ENCODE results near the gene RPS2. TPM values are rescaled to one million over a fixed set of nuclear protein-coding genes. Genes with fewer than 3 reads are reported as not detected.
"Not testable (repeated sequence)": the region's sequence is repeated elsewhere in the genome, so short reads cannot be mapped to it uniquely, and the experiment has no call there.

The RPS2 gene
- total and polyA plus RNA-seq, 2 donors = 888 to 3,347 TPM

DNA sequence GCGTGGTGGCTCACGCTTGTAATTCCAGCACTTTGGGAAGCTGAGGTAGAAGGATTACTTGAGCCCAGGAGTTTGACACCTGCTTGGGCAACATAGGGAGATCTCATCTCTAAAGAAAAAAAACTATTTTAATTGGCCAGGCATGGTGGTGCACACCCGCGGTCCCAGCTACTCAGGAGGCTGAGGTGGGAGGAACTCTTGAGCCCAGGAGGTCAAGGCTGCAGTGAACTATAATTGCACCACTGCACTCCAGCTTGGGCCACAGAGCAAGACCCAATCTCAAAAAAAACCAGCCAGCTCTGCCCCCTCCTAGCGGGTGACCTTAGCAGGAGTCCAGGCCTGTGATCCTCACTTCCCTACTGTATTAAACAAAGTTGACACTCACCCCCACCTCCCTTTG is 40.5 kb downstream of the RPS2 start:
- Histone ChIP-seq H3K4me3 (ENCODE audit: low read depth, low read length) (no peak overlapping the region), H3K27ac (ENCODE audit: low read depth) (no peak overlapping the region), H3K4me1 (ENCODE audit: insufficient read depth) (no peaks in the 10 kb centered on the region), H3K36me3 (ENCODE audit: insufficient read depth) (no peaks in the 10 kb centered on the region)
- DNase-seq (ENCODE audit: extremely low spot score) = no peak
- 78% methylated on average over 5 of the region's 5 CpGs for WGBS

DNA sequence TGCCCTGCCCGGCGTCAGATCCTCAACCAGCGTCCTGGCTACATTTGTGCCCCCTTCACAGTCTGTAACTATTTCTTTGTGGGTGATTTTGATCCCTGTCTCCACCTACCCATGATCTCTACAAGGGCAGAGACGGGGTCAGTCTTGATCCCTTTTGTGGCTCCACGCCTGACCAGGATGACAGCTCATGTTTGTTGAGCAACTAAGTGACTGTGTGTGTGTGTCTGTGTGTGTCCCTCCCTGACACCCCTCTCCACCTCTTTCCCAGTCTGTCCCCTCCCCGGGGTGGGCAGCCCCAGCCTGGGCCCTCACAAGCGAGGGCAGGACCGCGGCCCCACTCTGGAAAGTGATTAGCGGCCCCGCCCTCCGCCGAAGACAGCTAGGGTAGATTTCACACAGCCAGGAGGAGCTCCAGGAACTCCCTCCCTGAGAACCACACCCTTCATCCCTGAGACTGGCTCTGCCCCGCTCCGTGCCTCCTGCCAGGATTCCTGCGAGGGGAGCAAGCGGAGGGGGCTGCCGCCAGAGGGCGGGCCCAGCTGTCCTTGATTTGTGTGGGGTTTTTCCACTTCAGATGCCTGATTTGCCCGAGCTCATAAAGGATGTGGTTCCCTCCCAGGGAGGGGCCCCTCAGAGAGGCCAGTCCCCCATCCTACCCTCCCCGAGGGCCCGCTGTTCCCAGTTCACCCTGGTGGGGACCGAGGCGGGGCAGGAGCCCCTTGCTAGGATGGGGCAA is 41.2 kb downstream of the RPS2 start:
- H3K4me3 ChIP-seq (ENCODE audit: low read depth, low read length) = no peak overlapping the region
- WGBS = 13% methylated on average over 24 of the region's 24 CpGs
- H3K27ac ChIP-seq (ENCODE audit: low read depth) = no peak overlapping the region
- H3K36me3 ChIP-seq (ENCODE audit: insufficient read depth) = no peaks in the 10 kb centered on the region
- DNase-seq (ENCODE audit: extremely low spot score) = no peak
- H3K4me1 ChIP-seq (ENCODE audit: insufficient read depth) = no peaks in the 10 kb centered on the region

DNA sequence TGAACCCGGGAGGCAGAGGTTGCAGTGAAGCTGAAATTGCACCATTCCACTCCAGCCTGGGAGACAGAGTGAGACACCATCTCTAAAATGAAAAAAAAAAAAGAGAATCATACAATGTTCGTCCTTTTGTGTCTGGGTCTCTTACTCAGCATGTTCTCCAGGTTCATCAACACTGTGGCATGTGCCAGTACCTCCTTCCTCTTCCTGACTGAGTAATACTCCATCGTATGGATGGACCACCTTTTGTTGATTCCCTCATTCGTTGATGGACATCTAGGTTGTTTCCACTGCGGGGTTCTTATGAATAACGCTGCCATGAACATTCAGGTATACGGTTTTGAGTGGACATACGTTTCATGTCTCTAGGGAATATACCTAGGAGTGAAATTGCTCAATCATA is 42.3 kb downstream of the RPS2 start:
- no peak for DNase-seq (ENCODE audit: extremely low spot score)
- H3K27ac ChIP-seq (ENCODE audit: low read depth) = no peak overlapping the region
- 84% methylated on average over 8 of the region's 8 CpGs for WGBS
- H3K4me1 ChIP-seq (ENCODE audit: insufficient read depth) = no peaks in the 10 kb centered on the region
- H3K36me3 ChIP-seq (ENCODE audit: insufficient read depth) = no peaks in the 10 kb centered on the region
- no peak overlapping the region for H3K4me3 ChIP-seq (ENCODE audit: low read depth, low read length)

DNA sequence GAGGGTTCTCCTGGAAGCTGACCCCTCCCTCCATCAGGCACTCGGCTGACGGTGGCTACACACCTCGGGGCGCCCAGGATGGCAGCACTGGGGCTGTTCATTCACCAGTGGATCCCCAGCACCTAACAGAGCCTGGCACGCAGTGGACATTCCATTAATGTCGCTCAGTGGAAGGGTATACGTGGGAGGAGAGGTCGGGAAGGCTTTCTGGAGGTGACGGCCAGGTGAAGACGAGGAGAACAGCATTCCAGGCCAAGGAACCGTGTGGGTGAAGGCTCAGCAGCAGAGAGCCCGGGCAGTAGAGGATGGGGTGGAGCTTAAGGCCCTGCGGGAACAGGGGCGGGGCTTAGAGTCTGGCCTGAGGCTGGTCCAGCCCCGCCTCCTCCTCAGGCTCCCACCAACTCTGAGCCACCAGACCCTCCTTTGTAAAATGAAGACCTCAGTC is 43.9 kb downstream of the RPS2 start:
- no peak for DNase-seq (ENCODE audit: extremely low spot score)

DNA sequence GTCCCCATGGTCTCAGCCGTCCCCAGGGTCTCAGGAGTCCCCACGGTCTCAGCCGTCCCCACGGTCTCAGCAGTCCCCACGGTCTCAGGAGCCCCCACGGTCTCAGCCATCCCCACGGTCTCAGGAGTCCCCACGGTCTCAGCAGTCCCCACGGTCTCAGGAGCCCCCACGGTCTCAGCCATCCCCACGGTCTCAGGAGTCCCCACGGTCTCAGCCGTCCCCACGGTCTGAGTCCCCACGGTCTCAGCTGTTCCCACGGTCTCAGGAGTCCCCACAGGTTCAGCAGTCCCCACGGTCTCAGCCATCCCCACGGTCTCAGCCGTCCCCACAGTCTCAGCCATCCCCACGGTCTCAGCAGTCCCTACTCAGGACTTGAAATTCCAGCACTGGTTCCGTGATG is 44.5 kb downstream of the RPS2 start:
- not testable (repeated sequence) for H3K27ac ChIP-seq (ENCODE audit: low read depth); H3K4me1 ChIP-seq (ENCODE audit: insufficient read depth); H3K4me3 ChIP-seq (ENCODE audit: low read depth, low read length); DNase-seq (ENCODE audit: extremely low spot score); H3K36me3 ChIP-seq (ENCODE audit: insufficient read depth)
- 70% methylated on average over 21 of the region's 21 CpGs for WGBS

More for the DNA sequence above, 43.9 kb downstream of the RPS2 start:
- Histone ChIP-seq H3K36me3 (ENCODE audit: insufficient read depth) (no peaks in the 10 kb centered on the region), H3K27ac (ENCODE audit: low read depth) (no peak overlapping the region), H3K4me3 (ENCODE audit: low read depth, low read length) (no peak overlapping the region), H3K4me1 (ENCODE audit: insufficient read depth) (no peaks in the 10 kb centered on the region)
- 12% methylated on average over 15 of the region's 15 CpGs for WGBS

DNA sequence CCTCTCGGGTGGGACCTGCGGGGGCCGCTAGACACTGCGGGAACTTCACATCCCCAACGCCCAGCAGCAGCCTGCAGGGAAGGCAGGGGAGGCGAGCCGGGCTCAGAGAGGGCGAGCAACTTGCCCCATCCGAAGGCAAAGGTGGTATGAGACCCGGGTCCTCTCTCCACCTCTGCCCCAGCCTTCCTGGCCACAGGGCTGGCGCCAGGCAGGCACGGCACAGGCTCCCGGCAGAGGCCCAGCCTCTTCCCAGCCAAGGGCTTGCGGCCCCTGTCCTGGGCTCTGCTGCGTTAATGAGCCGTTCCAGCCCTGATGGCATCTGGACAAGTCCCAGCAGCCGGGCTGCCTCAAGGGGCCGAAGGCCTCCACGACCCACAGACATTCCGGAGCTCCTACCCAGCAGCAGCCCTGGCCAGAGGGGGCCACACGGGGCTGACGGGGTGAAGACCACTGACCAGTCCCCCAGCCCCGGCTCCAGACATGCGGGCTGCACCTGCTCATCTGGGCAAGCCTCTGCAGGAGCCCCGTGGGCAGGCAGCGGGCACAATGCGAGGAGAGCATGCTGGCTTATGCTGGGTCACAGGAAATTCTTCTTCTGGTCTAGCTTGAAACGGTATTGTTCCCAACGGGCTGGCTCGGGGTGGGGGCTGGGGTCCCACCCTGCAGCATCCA is 45.2 kb downstream of the RPS2 start:
- H3K36me3 ChIP-seq (ENCODE audit: insufficient read depth) = no peaks in the 10 kb centered on the region
- DNase-seq (ENCODE audit: extremely low spot score) = no peak
- WGBS = 28% methylated on average over 30 of the region's 30 CpGs
- H3K4me3 ChIP-seq (ENCODE audit: low read depth, low read length) = no peak overlapping the region
- no peaks in the 10 kb centered on the region for H3K4me1 ChIP-seq (ENCODE audit: insufficient read depth)
- no peak overlapping the region for H3K27ac ChIP-seq (ENCODE audit: low read depth)

DNA sequence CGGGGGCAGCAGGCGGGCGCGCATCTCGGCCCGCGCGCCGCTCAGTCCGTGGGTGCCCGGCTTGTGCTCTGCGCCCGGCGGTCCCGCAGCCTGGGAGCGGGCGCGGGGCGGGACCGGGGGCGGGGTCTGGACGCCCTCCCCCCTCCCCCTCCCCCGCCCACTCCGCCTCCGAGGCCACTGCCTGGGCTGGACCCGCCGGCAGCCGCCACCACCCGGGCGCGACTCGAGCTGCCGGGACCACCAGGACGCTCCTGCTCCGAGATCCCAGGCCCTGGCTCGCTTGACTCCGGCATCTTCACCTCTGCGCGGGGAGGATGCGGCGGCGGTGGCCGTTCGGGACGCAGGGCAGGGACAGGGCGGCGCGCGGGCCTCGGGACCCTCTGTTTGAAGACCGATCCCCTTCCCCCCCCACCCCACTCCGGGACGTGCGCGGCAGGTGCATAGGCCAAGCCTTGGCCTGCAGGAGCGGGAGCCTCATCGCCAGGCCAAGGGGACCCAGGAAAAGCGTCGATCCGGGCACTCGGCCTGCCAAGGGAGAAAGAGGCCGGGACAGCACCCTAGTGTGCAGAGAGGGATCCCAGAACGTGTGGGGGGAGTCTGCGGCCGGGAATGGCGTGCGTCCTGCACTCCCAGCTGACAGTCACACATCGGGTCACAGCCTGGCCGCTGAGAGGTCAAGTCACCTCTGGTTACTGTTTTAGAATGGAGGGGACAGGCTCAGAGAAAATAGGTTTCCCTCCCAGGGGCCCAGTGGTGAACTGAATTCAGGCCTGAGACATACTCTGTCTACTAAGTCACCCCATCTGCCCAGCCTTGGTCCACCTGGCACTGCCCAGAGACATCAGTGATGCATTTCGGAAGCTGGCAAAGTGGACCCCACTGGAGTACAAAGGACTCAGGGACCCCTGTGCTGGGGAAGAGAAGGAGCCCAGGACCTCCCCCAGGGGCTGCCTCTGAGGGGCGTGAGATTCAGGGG is 46.0 kb downstream of the RPS2 start, which contains the start of gene HS3ST6:
HS3ST6 (minus strand) TSS at position 65 of the 976 bp plus-strand sequence. CDS start 92 bp downstream, outside the sequence.
- Histone ChIP-seq H3K4me3 (ENCODE audit: low read depth, low read length) (peak within 1 kb of the TSS; percentile 38), H3K27ac (ENCODE audit: low read depth) (no peak within 1 kb of the TSS), H3K36me3 (ENCODE audit: insufficient read depth) (no peaks in the 10 kb centered on the region), H3K4me1 (ENCODE audit: insufficient read depth) (no peaks in the 10 kb centered on the region)
- no peak for DNase-seq (ENCODE audit: extremely low spot score)
- WGBS = 4% methylated on average over 69 of the region's 71 CpGs

DNA sequence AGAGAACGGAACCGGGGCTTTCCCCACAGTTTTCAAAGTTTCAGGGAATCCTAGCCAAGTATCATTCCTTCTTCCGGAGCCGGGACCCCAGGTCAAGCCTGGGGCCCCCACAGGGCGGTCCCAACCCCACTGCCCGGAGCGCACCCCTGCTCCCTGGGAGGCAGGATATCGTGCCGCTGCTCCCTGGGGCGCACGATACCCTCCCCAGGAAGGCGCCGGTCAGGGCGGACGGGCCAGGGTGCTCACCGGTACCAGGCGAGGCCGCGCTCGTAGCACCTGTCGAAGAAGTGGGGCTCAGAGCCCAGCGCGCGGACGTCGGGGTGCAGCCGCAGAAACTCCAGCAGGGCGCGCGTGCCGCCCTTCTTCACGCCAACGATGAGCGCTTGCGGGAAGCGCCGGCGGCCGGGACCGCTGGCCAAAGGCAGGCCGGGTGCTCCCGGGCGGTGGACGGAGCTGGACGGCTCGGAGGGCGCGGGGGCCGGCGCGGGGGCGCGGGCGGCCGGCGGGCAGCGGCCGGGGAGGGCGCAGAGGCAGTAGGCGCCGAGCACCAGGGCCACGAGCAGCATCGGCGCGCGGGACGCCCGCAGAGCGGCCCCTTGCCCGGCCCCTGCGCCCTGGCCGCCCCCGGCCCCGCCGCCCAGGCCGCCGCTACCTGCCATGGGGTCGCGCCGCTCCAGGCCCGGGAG is 46.8 kb downstream of the RPS2 start:
- DNase-seq (ENCODE audit: extremely low spot score) = no peak
- WGBS = under 1% methylated on average over 71 of the region's 81 CpGs
- Histone ChIP-seq H3K4me3 (ENCODE audit: low read depth, low read length) (peak overlapping the region; percentile 38), H3K36me3 (ENCODE audit: insufficient read depth) (no peaks in the 10 kb centered on the region), H3K4me1 (ENCODE audit: insufficient read depth) (no peaks in the 10 kb centered on the region), H3K27ac (ENCODE audit: low read depth) (no peak overlapping the region)

DNA sequence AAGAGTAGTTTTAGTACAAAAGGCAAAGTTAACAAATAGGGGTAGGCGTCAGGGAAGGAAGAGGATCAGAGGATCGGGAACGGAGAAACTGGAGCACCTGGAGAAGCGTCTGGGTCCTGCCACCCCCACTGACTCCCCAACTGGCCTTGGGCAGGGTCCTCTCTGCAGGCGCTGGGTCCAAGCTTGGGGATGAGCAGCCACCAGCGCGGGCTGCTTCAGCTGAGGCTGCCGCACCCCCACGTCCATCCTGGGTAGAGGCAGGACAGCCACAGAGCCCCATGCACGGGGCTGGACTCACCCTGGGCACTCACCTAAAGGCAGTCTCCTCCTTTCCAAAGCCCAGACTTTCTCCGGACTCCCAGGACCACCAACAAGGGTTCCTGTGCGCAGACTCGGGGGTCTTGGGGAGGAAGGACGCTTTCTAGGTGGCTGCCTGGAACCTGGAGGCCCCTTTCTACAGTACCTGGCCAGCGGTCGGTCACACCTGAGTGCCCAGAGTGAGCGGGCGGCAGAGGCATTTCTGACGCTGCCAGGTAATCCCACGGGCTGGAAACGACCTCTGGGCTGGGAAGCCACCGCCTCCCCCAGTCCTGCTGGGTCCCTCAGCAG is 47.5 kb downstream of the RPS2 start:
- Histone ChIP-seq H3K4me3 (ENCODE audit: low read depth, low read length) (no peak overlapping the region), H3K4me1 (ENCODE audit: insufficient read depth) (no peaks in the 10 kb centered on the region), H3K27ac (ENCODE audit: low read depth) (no peak overlapping the region), H3K36me3 (ENCODE audit: insufficient read depth) (no peaks in the 10 kb centered on the region)
- no peak for DNase-seq (ENCODE audit: extremely low spot score)
- 7% methylated on average over 22 of the region's 22 CpGs for WGBS

DNA sequence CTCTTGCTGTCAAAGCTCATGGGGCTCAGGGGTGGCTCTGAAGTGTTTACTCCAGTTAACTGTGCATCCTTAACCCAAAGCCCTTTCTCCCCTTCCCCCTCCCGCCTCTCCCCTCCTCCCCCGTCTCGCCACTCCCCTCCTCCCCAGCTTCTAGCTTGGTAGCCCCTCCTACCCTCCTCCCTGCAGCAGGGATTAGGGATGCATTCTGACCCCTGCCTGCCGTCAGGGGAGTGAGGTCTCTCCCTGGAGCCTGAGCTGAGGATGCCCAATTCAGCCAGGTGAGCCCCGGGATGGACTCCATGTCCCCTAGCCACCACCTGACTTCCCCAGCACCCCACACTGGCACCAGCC is 48.0 kb downstream of the RPS2 start:
- Histone ChIP-seq H3K36me3 (ENCODE audit: insufficient read depth) (no peaks in the 10 kb centered on the region), H3K4me3 (ENCODE audit: low read depth, low read length) (no peak overlapping the region), H3K27ac (ENCODE audit: low read depth) (no peak overlapping the region), H3K4me1 (ENCODE audit: insufficient read depth) (no peaks in the 10 kb centered on the region)
- 6% methylated on average over 5 of the region's 5 CpGs for WGBS
- no peak for DNase-seq (ENCODE audit: extremely low spot score)

DNA sequence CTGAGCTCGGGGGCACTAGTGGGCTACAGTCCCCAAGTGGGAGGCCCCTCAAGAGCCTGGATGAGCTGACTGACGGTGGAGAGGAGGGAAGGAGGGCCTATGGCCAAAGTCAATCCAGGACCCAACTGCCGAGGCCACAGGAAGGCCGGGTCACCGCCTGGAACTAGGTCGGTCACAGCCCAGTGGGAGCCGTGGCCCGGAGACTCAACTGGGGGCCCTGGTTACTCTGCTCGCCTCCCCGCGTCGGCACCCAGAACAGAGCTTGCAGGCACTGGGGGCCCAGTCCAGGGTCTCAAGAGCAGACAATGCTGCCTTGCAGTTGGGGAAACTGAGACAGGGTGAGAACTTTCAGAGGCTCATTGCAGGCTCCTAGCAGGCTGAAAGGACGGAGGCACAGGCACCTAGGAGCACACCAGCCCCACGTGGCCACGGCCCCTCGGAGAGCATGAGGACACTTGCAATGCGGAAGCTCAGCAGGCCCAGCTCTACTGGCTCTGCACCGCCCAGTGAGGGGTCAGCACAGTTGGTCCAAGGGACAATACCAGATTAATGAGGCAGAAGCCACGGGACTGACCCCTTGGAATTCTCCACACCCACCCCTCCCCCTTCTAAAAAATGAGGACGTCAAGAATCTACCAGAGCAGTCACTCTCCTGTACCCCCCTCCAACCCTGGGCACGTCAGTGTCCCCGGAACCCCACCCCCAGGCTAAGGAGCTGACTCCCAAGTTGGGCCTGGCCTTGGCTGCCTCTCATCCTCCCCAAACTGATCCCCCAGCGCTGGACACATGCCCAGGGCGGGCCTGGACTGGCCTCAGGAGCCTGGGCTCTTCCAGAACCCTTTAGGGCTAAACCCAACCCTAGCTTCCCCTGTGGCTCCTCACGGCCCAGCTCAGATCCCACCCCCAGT is 48.6 kb downstream of the RPS2 start:
- Histone ChIP-seq H3K27ac (ENCODE audit: low read depth) (no peak overlapping the region), H3K36me3 (ENCODE audit: insufficient read depth) (no peaks in the 10 kb centered on the region), H3K4me3 (ENCODE audit: low read depth, low read length) (no peak overlapping the region), H3K4me1 (ENCODE audit: insufficient read depth) (no peaks in the 10 kb centered on the region)
- no peak for DNase-seq (ENCODE audit: extremely low spot score)
- 61% methylated on average over 25 of the region's 25 CpGs for WGBS

DNA sequence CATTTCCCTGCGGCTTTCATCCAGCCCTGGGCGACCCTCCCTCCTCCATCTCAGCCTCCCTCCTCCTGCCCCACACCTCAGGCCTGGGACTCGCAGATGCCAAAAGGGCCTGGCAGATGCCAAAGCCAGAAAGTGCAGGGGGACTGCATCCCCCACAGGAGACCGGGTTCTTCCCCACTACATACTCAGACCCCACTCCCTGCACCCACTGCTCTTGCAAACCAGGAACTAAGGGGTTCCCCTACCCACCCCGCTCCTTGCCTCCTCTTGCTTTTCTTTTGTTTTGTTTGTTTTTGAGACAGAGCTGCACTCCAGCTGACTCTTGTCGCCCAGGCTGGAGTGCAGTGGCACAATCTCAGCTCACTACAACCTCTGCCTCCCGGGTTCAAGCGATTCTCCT is 49.6 kb downstream of the RPS2 start:
- no peak for DNase-seq (ENCODE audit: extremely low spot score)
- Histone ChIP-seq H3K36me3 (ENCODE audit: insufficient read depth) (no peaks in the 10 kb centered on the region), H3K27ac (ENCODE audit: low read depth) (no peak overlapping the region), H3K4me3 (ENCODE audit: low read depth, low read length) (no peak overlapping the region), H3K4me1 (ENCODE audit: insufficient read depth) (no peaks in the 10 kb centered on the region)
- 45% methylated on average over 8 of the region's 8 CpGs for WGBS

All from urinary bladder (tissue), 4 donors.